Fibroblast of mammary gland (primary cell): ENCODE results near the gene ABCF1.

Experiments used
- DNase-seq: peaks from one replicate; pipeline ENCODE4 v3.0.0-alpha.2; 2010; ENCODE audit warnings: low read depth
- H3K4me3 ChIP-seq: 2 replicates; pipeline ENCODE4 v1.5.1; 2011; ENCODE audit warnings: low read depth, mild to moderate bottlenecking, low read length, moderate library complexity; ENCODE audit not compliant: control insufficient read depth
- CTCF ChIP-seq: conservative IDR thresholded peaks from 2 replicates; pipeline ENCODE4 v1.5.1; 2011; ENCODE audit warnings: low read depth, low read length, inconsistent platforms; ENCODE audit not compliant: control insufficient read depth, insufficient read depth

The ABCF1 gene

GRCh38 chr6:30562470-30563425 is 8.5 kb upstream of the ABCF1 start:
- no peak for DNase-seq
- H3K4me3 ChIP-seq, result no peak overlapping the region
- TF ChIP-seq CTCF, result no peak

GRCh38 chr6:30564114-30564513 is 7.1 kb upstream of the ABCF1 start:
- H3K4me3 ChIP-seq, result no peak overlapping the region
- DNase-seq, result no peak
- TF ChIP-seq CTCF, result no peak

- H3K4me3 ChIP-seq, result no peak overlapping the region
- DNase-seq, result no peak
- no peak for TF ChIP-seq CTCF
Observed at GRCh38 chr6:30565772-30566171, 5.5 kb upstream of the ABCF1 start.

- no peak overlapping the region for H3K4me3 ChIP-seq
- TF ChIP-seq CTCF, result no peak
- DNase-seq, result no peak
Observed at GRCh38 chr6:30568245-30568644, 3.0 kb upstream of the ABCF1 start.

GRCh38 chr6:30570263-30570662 is 979 bp upstream of the ABCF1 start:
- no peak for DNase-seq
- TF ChIP-seq CTCF, result no peak
- H3K4me3 ChIP-seq, result peak overlapping the region; percentile 92

- no peak for TF ChIP-seq CTCF
- peak overlapping the region; percentile 92 for H3K4me3 ChIP-seq
- no peak for DNase-seq
Observed at GRCh38 chr6:30570740-30571074, 535 bp upstream of the ABCF1 start.
